PC-9 (cell line): ENCODE data around the gene CCNG1. TPM values are rescaled to one million over a fixed set of nuclear protein-coding genes. Genes with fewer than 3 reads are reported as not detected.

Experiments
- BruUV-seq: library from RNA; stranded (reverse); fragments of 400-500 nt; replicated peaks from 2 replicates; lab custom pipeline; 2021; lab: Mats Ljungman, UMichigan
- CTCF ChIA-PET: fragments of 300-600 bp; sonication (Branson Sonifier 250); formaldehyde crosslinking; loops from one replicate; lab custom pipeline; 2022; ENCODE audit warnings: antibody characterized with exemption; lab: Charles Lee
- POLR2A ChIA-PET: fragments of 300-600 bp; sonication (Branson Sonifier 250); formaldehyde crosslinking; loops from one replicate; lab custom pipeline; 2022; ENCODE audit warnings: antibody characterized with exemption; ENCODE audit not compliant: unreplicated experiment; lab: Charles Lee
- DNase-seq, 2 experiments: peaks; one replicate each; pipeline versions ENCODE4 v3.0.0 to v3.0.0-alpha.2; 2015 to 2022; ENCODE audit warnings: mixed read lengths in 1 of 2
- H2AFZ ChIP-seq: fragments of 200-600 bp; sonication (generic); 2 replicates; pipeline ENCODE4 v1.8.1; 2017; ENCODE audit warnings: antibody characterized with exemption
- H3F3A ChIP-seq: fragments of 200-600 bp; sonication (generic); 2 replicates; pipeline ENCODE4 v1.8.1; 2017; ENCODE audit warnings: antibody characterized with exemption, mild to moderate bottlenecking, low read depth; ENCODE audit not compliant: insufficient read depth
- H3K27ac ChIP-seq: fragments of 200-600 bp; sonication (generic); 2 replicates; pipeline ENCODE4 v1.6.1; 2016; ENCODE audit warnings: mixed run types
- H3K27me3 ChIP-seq: fragments of 200-600 bp; sonication (generic); 2 replicates; pipeline ENCODE4 v1.6.1; 2016; ENCODE audit warnings: low read depth, mixed run types; ENCODE audit not compliant: insufficient read depth
- H3K36me3 ChIP-seq: fragments of 200-600 bp; sonication (generic); 2 replicates; pipeline ENCODE4 v1.6.1; 2016; ENCODE audit warnings: low read depth, mixed run types
- H3K4me1 ChIP-seq: fragments of 200-600 bp; sonication (generic); replicated peaks from 2 replicates; pipeline ENCODE4 v1.6.1; 2016; ENCODE audit warnings: mixed run types; ENCODE audit not compliant: insufficient read depth
- H3K4me2 ChIP-seq: fragments of 200-600 bp; sonication (generic); 2 replicates; pipeline ENCODE4 v1.6.1; 2017; ENCODE audit warnings: mixed run types
- H3K4me3 ChIP-seq: fragments of 200-600 bp; sonication (generic); 2 replicates; pipeline ENCODE4 v1.6.1; 2016; ENCODE audit warnings: mixed run types
- H3K79me2 ChIP-seq: fragments of 200-600 bp; sonication (generic); 2 replicates; pipeline ENCODE4 v1.6.1; 2017; ENCODE audit warnings: low read depth, mixed run types
- H3K9me2 ChIP-seq: fragments of 200-600 bp; sonication (generic); 2 replicates; pipeline ENCODE4 v1.8.1; 2017; ENCODE audit warnings: mild to moderate bottlenecking; ENCODE audit not compliant: insufficient read depth
- H3K9me3 ChIP-seq: fragments of 200-600 bp; sonication (generic); 2 replicates; pipeline ENCODE4 v1.8.1; 2016; ENCODE audit warnings: low read depth; ENCODE audit not compliant: insufficient read depth
- H4K20me1 ChIP-seq: fragments of 200-600 bp; sonication (generic); 2 replicates; pipeline ENCODE4 v1.8.1; 2017; ENCODE audit not compliant: insufficient read depth
- CTCF ChIP-seq: fragments of 200-600 bp; sonication (generic); conservative IDR thresholded peaks from 2 replicates; pipeline ENCODE4 v1.6.1; 2017; ENCODE audit warnings: mixed run types, antibody characterized with exemption, mild to moderate bottlenecking, moderate library complexity
- EZH2 ChIP-seq: fragments of 200-600 bp; sonication (generic); IDR thresholded peaks from 2 replicates; pipeline ENCODE4 v1.8.0; 2017; ENCODE audit warnings: antibody characterized with exemption, low read depth
- intact Hi-C: fragments of 100-400 bp; cut with micrococcal nuclease; formaldehyde crosslinking; loops from one replicate; pipeline ENCODE4 v1.10.0; 2022; ENCODE audit not compliant: unreplicated experiment
- total RNA-seq: library from RNA; stranded (reverse); gene quantifications from 2 replicates; pipeline ENCODE4 v1.2.3, GENCODE V29; 2021

The CCNG1 gene
- total RNA-seq, 1 experiment from 2014 or later = 112 TPM

- no peak overlapping the region for H3K4me3 ChIP-seq
- H2AFZ ChIP-seq = no peak overlapping the region
- H3K9me3 ChIP-seq = no peaks in the 10 kb centered on the region
- intact Hi-C loops = no loop called here
- H3K4me1 ChIP-seq = no peaks in the 10 kb centered on the region
- TF ChIP-seq EZH2 = no peak
- TF ChIP-seq CTCF = no peak
- no peak for DNase-seq
- H3K9me2 ChIP-seq = no peaks in the 10 kb centered on the region
- no peaks in the 10 kb centered on the region for H3K27me3 ChIP-seq
- peaks cover 54% of the 10 kb centered on the region for H3K36me3 ChIP-seq
- POLR2A ChIA-PET = interaction anchor here (0.6 kb wide), 1 partner anchor 15 kb away, joined by 6 read pairs; the partner anchor contains the start of gene HMMR
- no peak overlapping the region for H3K4me2 ChIP-seq
- no peak overlapping the region for H3K27ac ChIP-seq
- H3F3A ChIP-seq = 0 out of 2 replicates have a peak, but pooled peaks cover 4% of the 10 kb centered on the region
- H4K20me1 ChIP-seq = no peaks in the 10 kb centered on the region; the same call in 1 of the 2 replicates
- CTCF ChIA-PET = no interaction called here
- BruUV-seq = no TSS peak
- peaks cover 7% of the 10 kb centered on the region for H3K79me2 ChIP-seq
These were observed 8.0 kb downstream of the CCNG1 start for GRCh38 chr5:163445345-163445744.

- H3F3A ChIP-seq = 0 out of 2 replicates have a peak, but pooled peaks cover 4% of the 10 kb centered on the region
- H3K4me2 ChIP-seq = no peak overlapping the region
- CTCF ChIA-PET = interaction anchor here (0.7 kb wide), 1 partner anchor 380 kb away, joined by 3 read pairs; no protein-coding TSS in a partner anchor
- H3K4me3 ChIP-seq = no peak overlapping the region
- no peaks in the 10 kb centered on the region; the same call in 1 of the 2 replicates for H4K20me1 ChIP-seq
- H3K79me2 ChIP-seq = no peaks in the 10 kb centered on the region
- no peak for DNase-seq
- H2AFZ ChIP-seq = no peak overlapping the region
- no peaks in the 10 kb centered on the region for H3K9me2 ChIP-seq
- H3K4me1 ChIP-seq = no peaks in the 10 kb centered on the region
- no peak overlapping the region for H3K27ac ChIP-seq
- H3K9me3 ChIP-seq = no peaks in the 10 kb centered on the region
- peaks cover 38% of the 10 kb centered on the region for H3K36me3 ChIP-seq
- TF ChIP-seq CTCF (no peak), EZH2 (no peak)
- POLR2A ChIA-PET = no interaction called here
- no TSS peak for BruUV-seq
- intact Hi-C loops = no loop called here
- H3K27me3 ChIP-seq = no peaks in the 10 kb centered on the region
These were observed 9.8 kb downstream of the CCNG1 start for GRCh38 chr5:163447191-163447590.

- Histone ChIP-seq H4K20me1 (no peaks in the 10 kb centered on the region; the same call in 1 of the 2 replicates), H3K9me3 (no peaks in the 10 kb centered on the region), H3F3A (no peaks in the 10 kb centered on the region), H2AFZ (no peak overlapping the region), H3K79me2 (no peaks in the 10 kb centered on the region), H3K4me2 (no peak overlapping the region), H3K9me2 (no peaks in the 10 kb centered on the region), H3K27ac (no peak overlapping the region), H3K4me3 (no peak overlapping the region), H3K36me3 (peaks cover 37% of the 10 kb centered on the region), H3K4me1 (no peaks in the 10 kb centered on the region), H3K27me3 (no peaks in the 10 kb centered on the region)
- intact Hi-C loops = no loop called here
- DNase-seq = no peak
- no peak for TF ChIP-seq EZH2
- no peak for TF ChIP-seq CTCF
- no TSS peak for BruUV-seq
- POLR2A ChIA-PET = no interaction called here
- CTCF ChIA-PET = interaction anchor here (0.7 kb wide), 1 partner anchor 379 kb away, joined by 3 read pairs; no protein-coding TSS in a partner anchor
These were observed 10.5 kb downstream of the CCNG1 start for GRCh38 chr5:163447875-163448274.
